Endothelial cell of umbilical vein (primary cell): ENCODE data around the gene PALD1. TPM values are rescaled to one million over a fixed set of nuclear protein-coding genes. Genes with fewer than 3 reads are reported as not detected.

Experiments used
- BruUV-seq: library from RNA; stranded (reverse); fragments of 400-500 nt; replicated peaks from 2 replicates; lab custom pipeline; 2021; lab: Mats Ljungman, UMichigan
- CTCF ChIA-PET: fragments of 300-600, 350-600 bp; sonication (Branson Sonifier 250); formaldehyde crosslinking; loops from one replicate; lab custom pipeline; 2021; ENCODE audit warnings: antibody characterized with exemption, inconsistent platforms; lab: Charles Lee
- POLR2A ChIA-PET: fragments of 300-600, 350-600 bp; sonication (Branson Sonifier 250); formaldehyde crosslinking; loops from one replicate; lab custom pipeline; 2021; ENCODE audit warnings: antibody characterized with exemption, inconsistent platforms; lab: Charles Lee
- DNase-seq: peaks from one replicate; pipeline ENCODE4 v3.0.0-alpha.2; 2011; ENCODE audit warnings: low read depth, low spot score
- FAIRE-seq: peaks from 2 replicates; lab custom pipeline; 2011; peaks lifted over from hg19 to GRCh38; lab: Jason Lieb, UNC
- H2AFZ ChIP-seq: 2 replicates; pipeline ENCODE4 v1.6.0; 2012; ENCODE audit warnings: low read depth, low read length, control low read depth, inconsistent platforms
- H3K27ac ChIP-seq: 2 replicates; pipeline ENCODE4 v1.5.1; 2011; ENCODE audit warnings: low read depth, mild to moderate bottlenecking, control low read depth, low read length, moderate library complexity; ENCODE audit not compliant: insufficient read depth
- H3K27me3 ChIP-seq, 2 experiments: 2 replicates each; pipeline versions ENCODE4 v1.6.0 to v1.6.1; 2011; ENCODE audit warnings: low read length in 2 of 2, mixed read lengths in 1 of 2; ENCODE audit not compliant: control insufficient read depth in 2 of 2, insufficient read depth in 2 of 2
- H3K36me3 ChIP-seq, 2 experiments: 2 replicates in 1 of 2; 3 replicates in 1 of 2; pipeline ENCODE4 v1.5.1; 2011; ENCODE audit warnings: low read length in 2 of 2, mild to moderate bottlenecking in 1 of 2, moderate library complexity in 1 of 2; ENCODE audit not compliant: control insufficient read depth in 2 of 2, insufficient read depth in 2 of 2; ENCODE audit errors: extremely low read depth in 1 of 2
- H3K4me1 ChIP-seq: 3 replicates; pipeline ENCODE4 v1.5.1; 2011; ENCODE audit warnings: mild to moderate bottlenecking, low read length; ENCODE audit not compliant: control insufficient read depth, insufficient read depth; ENCODE audit errors: extremely low read depth
- H3K4me2 ChIP-seq: 2 replicates; pipeline ENCODE4 v1.6.1; 2011; ENCODE audit warnings: low read length, control low read depth, mixed read lengths; ENCODE audit not compliant: insufficient read depth
- H3K4me3 ChIP-seq, 3 experiments: fragments of 200-600 bp in 1 of 3; sonication (generic), shearing (Covaris generic) in 1 of 3; replicated peaks in 1 of 3; 2 replicates each; pipeline ENCODE4 v1.5.1; 2011 to 2016; ENCODE audit warnings: control low read depth in 3 of 3, low read length in 3 of 3, mild to moderate bottlenecking in 2 of 3, inconsistent platforms in 1 of 3, low read depth in 1 of 3, moderate library complexity in 1 of 3; ENCODE audit not compliant: insufficient read depth in 1 of 3
- H3K79me2 ChIP-seq: 2 replicates; pipeline ENCODE4 v1.6.0; 2012; ENCODE audit warnings: low read length, inconsistent platforms; ENCODE audit not compliant: control insufficient read depth, insufficient read depth
- H3K9ac ChIP-seq: replicated peaks from 2 replicates; pipeline ENCODE3; 2011; ENCODE audit warnings: low read length, control low read depth; ENCODE audit not compliant: insufficient read depth; ENCODE audit errors: extremely low read depth
- H3K9me1 ChIP-seq: replicated peaks from 3 replicates; pipeline ENCODE4 v1.6.0; 2011; ENCODE audit warnings: mild to moderate bottlenecking, low read length; ENCODE audit not compliant: control insufficient read depth, insufficient read depth; ENCODE audit errors: extremely low read depth
- H3K9me3 ChIP-seq: replicated peaks from 2 replicates; pipeline ENCODE4 v1.5.1; 2012; ENCODE audit warnings: low read length, inconsistent platforms; ENCODE audit not compliant: control insufficient read depth, insufficient read depth
- H4K20me1 ChIP-seq: replicated peaks from 2 replicates; pipeline ENCODE3; 2011; ENCODE audit warnings: mild to moderate bottlenecking, low read length; ENCODE audit not compliant: control insufficient read depth, insufficient read depth; ENCODE audit errors: extremely low read depth
- CTCF ChIP-seq, 2 donors: IDR thresholded peaks; 1 replicate in 1 of 2; 2 replicates in 1 of 2; pipeline ENCODE4 v1.5.1; 2011; ENCODE audit warnings: low read length in 2 of 2, mild to moderate bottlenecking in 2 of 2, moderate library complexity in 2 of 2, control low read depth in 1 of 2, inconsistent platforms in 1 of 2, low read depth in 1 of 2; ENCODE audit not compliant: insufficient read depth in 1 of 2; ENCODE audit errors: extremely low read depth in 1 of 2
- EZH2 ChIP-seq: IDR thresholded peaks from 2 replicates; pipeline ENCODE4 v1.6.1; 2012; ENCODE audit warnings: borderline replicate concordance, low read depth, mild to moderate bottlenecking, moderate library complexity, low read length, inconsistent platforms; ENCODE audit not compliant: severe bottlenecking
- FOS ChIP-seq: IDR thresholded peaks from 2 replicates; pipeline ENCODE4 v1.6.1; 2011; ENCODE audit warnings: mild to moderate bottlenecking, low read length, moderate library complexity, borderline replicate concordance; ENCODE audit not compliant: insufficient read depth
- GATA2 ChIP-seq: IDR thresholded peaks from 2 replicates; pipeline ENCODE4 v1.7.0; 2011; ENCODE audit warnings: low read depth, mild to moderate bottlenecking, moderate library complexity, mixed read lengths, low read length; ENCODE audit not compliant: insufficient read length, insufficient read depth
- JUN ChIP-seq: IDR thresholded peaks from 2 replicates; pipeline ENCODE4 v1.6.1; 2011; ENCODE audit warnings: borderline replicate concordance, low read depth; ENCODE audit not compliant: insufficient read length, insufficient read depth
- MAX ChIP-seq: IDR thresholded peaks from 2 replicates; pipeline ENCODE4 v1.6.1; 2011; ENCODE audit not compliant: insufficient read depth, insufficient read length
- MYC ChIP-seq: IDR thresholded peaks from one replicate; pipeline ENCODE4 v1.6.1; 2011; ENCODE audit warnings: mild to moderate bottlenecking, low read depth, low read length
- POLR2A ChIP-seq: IDR thresholded peaks from 2 replicates; pipeline ENCODE4 v1.6.1; 2012; ENCODE audit warnings: low read depth, mild to moderate bottlenecking, control low read depth, low read length
- POLR2AphosphoS5 ChIP-seq: IDR thresholded peaks from 2 replicates; pipeline ENCODE4 v1.6.1; 2012; ENCODE audit warnings: low read depth, mild to moderate bottlenecking, control low read depth, low read length, moderate library complexity; ENCODE audit not compliant: insufficient read depth
- dilution Hi-C: fragments of 300-500 bp; cut with MboI; formaldehyde crosslinking; loops from one replicate; pipeline ENCODE4 v1.15.0; 2019; ENCODE audit warnings: low sequenced_read_pairs; ENCODE audit not compliant: extremely low pct_ligation_motif_present
- intact Hi-C: fragments of 100-400 bp; cut with micrococcal nuclease; formaldehyde crosslinking; loops from one replicate; pipeline ENCODE4 v1.10.0; 2022
- polyA plus RNA-seq, 4 experiments: library from polyadenylated mRNA; depleted of rRNA in 3 of 4; stranded (reverse) in 3 of 4; unstranded in 1 of 4; fragments of >200 nt; gene quantifications; 2 replicates each; pipeline versions ENCODE4 v1.2.1 to v1.2.3, GENCODE V29; 2011 to 2012; ENCODE audit warnings: missing spikeins in 1 of 4
- total RNA-seq: library from RNA; stranded (reverse); gene quantifications from 2 replicates; pipeline ENCODE4 v1.2.3, GENCODE V29; 2021

PALD1 gene
- total and polyA plus RNA-seq, 2 donors (not counting 3 experiments of a cell fraction or from before 2014, with no cell fraction given): 16.6 to 73.3 TPM

- no peaks in the 10 kb centered on the region for H3K27me3 ChIP-seq
- H4K20me1 ChIP-seq: no peaks in the 10 kb centered on the region
- intact Hi-C loops: loop anchor here (10.0 kb wide), 1 partner anchor 418 kb away; the partner anchor contains the start of gene PCBD1
- DNase-seq (no peak), FAIRE-seq (no peak)
- ChIA-PET POLR2A (no interaction called here), CTCF (no interaction called here)
- BruUV-seq: no TSS peak
- no peak overlapping the region for H3K4me2 ChIP-seq
- no peak overlapping the region for H2AFZ ChIP-seq
- no peaks in the 10 kb centered on the region for H3K4me1 ChIP-seq
- H3K4me3 ChIP-seq: no peak overlapping the region
- H3K9ac ChIP-seq: no peak overlapping the region
- H3K9me3 ChIP-seq: no peaks in the 10 kb centered on the region
- TF ChIP-seq EZH2 (no peak), MYC (no peak), MAX (no peak), GATA2 (no peak), FOS (no peak), CTCF (IDR thresholded peaks at IDR 0.05; ENCODE audit: extremely low read depth in 1 of 2, insufficient read depth in 1 of 2, low read depth in 1 of 2, low read length in 2 of 2) (no peak), POLR2A (no peak), JUN (no peak), POLR2AphosphoS5 (no peak)
- no peaks in the 10 kb centered on the region for H3K9me1 ChIP-seq
- H3K36me3 ChIP-seq: no peaks in the 10 kb centered on the region
- dilution Hi-C loops: no loop called here
- H3K27ac ChIP-seq: no peak overlapping the region
- H3K79me2 ChIP-seq: no peaks in the 10 kb centered on the region
Measured at GRCh38 chr10:70466951-70467350, 11.6 kb upstream of the PALD1 start.
